ENCODE measurements around the gene FHDC1.

- TF ChIP-seq POLR2A (IDR thresholded peaks at IDR 0.05) (no peak), CTCF (IDR thresholded peaks at IDR 0.05) (no peak)
These were observed 65.5 kb downstream of the FHDC1 start for GRCh38 chr4:153001626-153002025.

Measured in esophagus squamous epithelium (tissue), 4 donors.